DND-41 (cell line): ENCODE measurements around the gene GJD4.

Experiments
- EZH2 ChIP-seq: IDR thresholded peaks from 3 replicates; pipeline ENCODE4 v1.6.1; 2012; ENCODE audit warnings: borderline replicate concordance, low read depth, mild to moderate bottlenecking, moderate library complexity, low read length, inconsistent platforms; ENCODE audit not compliant: severe bottlenecking
- TF ChIP-seq, protein P1 (sequence below): IDR thresholded peaks from 2 replicates; pipeline ENCODE4 v1.5.1; 2012; ENCODE audit warnings: borderline replicate concordance, low read length, moderate library complexity, mild to moderate bottlenecking; ENCODE audit not compliant: poor library complexity, severe bottlenecking; ENCODE audit errors: extremely low read depth

DNA sequence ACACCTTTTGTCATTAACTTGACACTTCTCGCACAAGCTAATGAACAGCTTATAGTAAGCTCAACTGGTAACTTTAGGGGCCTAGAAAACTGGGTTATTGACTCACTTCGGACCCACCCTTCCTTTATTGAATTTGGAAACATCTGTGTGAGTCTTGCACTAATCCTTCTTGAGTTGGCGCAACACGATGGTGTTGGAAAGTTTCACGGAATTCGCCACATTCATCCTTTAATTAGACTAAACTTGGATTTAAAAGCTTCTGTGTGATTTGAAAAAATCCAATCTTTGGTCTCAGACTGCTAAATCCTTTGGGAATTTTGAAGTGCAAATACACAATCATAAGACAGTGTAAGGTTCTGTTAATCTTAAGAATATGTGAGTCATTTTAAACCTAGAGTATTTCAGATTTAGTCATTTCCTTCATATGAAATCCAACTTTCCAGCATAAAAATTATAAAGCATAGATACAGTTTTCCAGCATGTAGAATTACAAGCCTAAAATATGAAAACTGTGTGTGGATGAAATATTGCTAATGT, 21.9 kb downstream of the GJD4 start:
- TF ChIP-seq, protein P1, sequence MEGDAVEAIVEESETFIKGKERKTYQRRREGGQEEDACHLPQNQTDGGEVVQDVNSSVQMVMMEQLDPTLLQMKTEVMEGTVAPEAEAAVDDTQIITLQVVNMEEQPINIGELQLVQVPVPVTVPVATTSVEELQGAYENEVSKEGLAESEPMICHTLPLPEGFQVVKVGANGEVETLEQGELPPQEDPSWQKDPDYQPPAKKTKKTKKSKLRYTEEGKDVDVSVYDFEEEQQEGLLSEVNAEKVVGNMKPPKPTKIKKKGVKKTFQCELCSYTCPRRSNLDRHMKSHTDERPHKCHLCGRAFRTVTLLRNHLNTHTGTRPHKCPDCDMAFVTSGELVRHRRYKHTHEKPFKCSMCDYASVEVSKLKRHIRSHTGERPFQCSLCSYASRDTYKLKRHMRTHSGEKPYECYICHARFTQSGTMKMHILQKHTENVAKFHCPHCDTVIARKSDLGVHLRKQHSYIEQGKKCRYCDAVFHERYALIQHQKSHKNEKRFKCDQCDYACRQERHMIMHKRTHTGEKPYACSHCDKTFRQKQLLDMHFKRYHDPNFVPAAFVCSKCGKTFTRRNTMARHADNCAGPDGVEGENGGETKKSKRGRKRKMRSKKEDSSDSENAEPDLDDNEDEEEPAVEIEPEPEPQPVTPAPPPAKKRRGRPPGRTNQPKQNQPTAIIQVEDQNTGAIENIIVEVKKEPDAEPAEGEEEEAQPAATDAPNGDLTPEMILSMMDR: no peak
- TF ChIP-seq EZH2: no peak
